ENCODE measurements around the gene AATF.

DNA sequence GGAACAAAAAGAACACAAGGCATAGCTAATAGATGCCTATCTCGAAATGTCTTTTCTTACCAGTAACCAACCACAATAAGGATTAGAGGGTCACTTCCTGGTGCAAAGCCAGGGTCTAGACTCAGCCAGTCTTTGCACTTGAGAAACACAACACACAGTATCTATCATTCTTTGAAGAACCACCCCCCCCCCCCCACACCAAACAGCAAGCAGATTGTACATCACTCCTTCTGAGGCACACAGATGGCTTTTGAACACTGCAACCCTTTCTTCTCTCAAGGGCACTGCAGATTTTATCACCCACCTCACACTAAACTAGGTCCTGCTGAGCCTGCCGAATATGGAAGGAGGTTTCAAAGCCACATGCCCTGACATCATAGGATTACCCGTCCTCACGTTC lies 145.6 kb downstream of the AATF start:
- TF ChIP-seq, protein P1, sequence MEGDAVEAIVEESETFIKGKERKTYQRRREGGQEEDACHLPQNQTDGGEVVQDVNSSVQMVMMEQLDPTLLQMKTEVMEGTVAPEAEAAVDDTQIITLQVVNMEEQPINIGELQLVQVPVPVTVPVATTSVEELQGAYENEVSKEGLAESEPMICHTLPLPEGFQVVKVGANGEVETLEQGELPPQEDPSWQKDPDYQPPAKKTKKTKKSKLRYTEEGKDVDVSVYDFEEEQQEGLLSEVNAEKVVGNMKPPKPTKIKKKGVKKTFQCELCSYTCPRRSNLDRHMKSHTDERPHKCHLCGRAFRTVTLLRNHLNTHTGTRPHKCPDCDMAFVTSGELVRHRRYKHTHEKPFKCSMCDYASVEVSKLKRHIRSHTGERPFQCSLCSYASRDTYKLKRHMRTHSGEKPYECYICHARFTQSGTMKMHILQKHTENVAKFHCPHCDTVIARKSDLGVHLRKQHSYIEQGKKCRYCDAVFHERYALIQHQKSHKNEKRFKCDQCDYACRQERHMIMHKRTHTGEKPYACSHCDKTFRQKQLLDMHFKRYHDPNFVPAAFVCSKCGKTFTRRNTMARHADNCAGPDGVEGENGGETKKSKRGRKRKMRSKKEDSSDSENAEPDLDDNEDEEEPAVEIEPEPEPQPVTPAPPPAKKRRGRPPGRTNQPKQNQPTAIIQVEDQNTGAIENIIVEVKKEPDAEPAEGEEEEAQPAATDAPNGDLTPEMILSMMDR (IDR thresholded peaks at IDR 0.05), result no peak
- TF ChIP-seq EZH2 (IDR thresholded peaks at IDR 0.05) (no peak), EZH2phosphoT487 (IDR thresholded peaks at IDR 0.05) (no peak)
